HG03439 (cell line): Measurements from ENCODE around the gene DHRS4.
A peak's percentile ranks its signal among the peaks of the same experiment; 100 is the strongest.
"Not testable (repeated sequence)": the region's sequence is repeated elsewhere in the genome, so short reads cannot be mapped to it uniquely, and the experiment has no call there.

Source experiments
- ATAC-seq: cut with Tn5 transposase; IDR thresholded peaks from one replicate; pipeline ENCODE4 v1.9.1; 2021; ENCODE audit warnings: mild to moderate bottlenecking, moderate library complexity; ENCODE audit not compliant: unreplicated experiment

The DHRS4 gene

GRCh38 chr14:23939607-23940326 lies 13.8 kb upstream of the DHRS4 start:
- no peak for ATAC-seq

- ATAC-seq = no peak
Measured at GRCh38 chr14:23941230-23941629, 12.3 kb upstream of the DHRS4 start.

DNA sequence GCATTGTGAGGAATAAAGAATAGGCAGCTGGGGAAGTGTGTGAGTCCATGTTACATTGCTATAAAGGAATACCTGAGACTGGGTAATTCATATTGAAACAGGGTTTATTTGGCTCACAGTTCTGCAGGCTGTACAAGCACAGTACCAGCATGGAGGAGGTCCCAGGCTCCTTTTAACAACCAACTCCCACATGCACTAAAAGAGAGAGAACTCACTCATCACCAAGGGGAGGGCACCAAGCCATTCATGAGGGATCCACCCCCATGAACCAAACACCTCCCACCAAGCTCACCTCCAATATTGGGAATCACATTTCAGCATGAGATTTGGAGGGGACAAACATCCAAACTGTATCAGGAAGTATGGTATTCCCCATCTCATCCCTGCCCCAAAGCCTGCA lies 11.9 kb upstream of the DHRS4 start:
- ATAC-seq = no peak

DNA sequence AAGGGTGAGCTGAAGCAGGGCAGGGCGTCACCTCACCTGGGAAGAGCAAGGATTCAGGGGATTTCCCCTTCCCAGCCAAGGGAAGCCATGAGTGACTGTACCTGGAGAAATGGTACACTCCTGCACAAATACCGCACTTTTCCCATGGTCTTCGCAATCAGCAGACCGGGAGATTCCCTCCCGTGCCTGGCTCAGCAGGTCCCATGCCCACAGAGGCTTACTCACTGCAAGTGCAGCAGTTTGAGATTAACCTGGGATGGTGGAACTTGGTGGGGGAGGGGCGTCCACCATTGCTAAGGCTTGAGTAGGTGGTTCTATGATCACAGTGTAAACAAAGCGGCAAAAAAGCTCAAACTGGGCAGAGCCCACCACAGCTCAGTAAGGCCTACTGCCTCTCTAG lies 11.0 kb upstream of the DHRS4 start:
- no peak for ATAC-seq

GRCh38 chr14:23949069-23949468 lies 4.5 kb upstream of the DHRS4 start:
- ATAC-seq = not testable (repeated sequence)

GRCh38 chr14:23950411-23951135 lies 3.0 kb upstream of the DHRS4 start:
- no peak for ATAC-seq

DNA sequence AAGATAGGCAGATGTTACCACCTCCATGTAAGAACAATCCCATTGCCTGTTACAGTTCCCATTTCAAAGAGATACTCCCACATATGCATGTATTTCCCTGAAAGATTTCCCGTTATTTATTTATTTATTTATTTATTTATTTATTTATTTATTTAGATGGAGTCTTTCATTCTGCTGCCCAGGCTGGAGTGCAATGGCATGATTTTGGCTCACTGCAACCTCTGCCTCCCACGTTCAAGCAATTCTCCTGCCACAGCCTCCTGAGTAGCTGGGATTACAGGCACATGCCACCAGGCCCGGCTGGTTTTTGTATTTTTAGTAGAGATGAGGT lies 2.5 kb upstream of the DHRS4 start:
- not testable (repeated sequence) for ATAC-seq

DNA sequence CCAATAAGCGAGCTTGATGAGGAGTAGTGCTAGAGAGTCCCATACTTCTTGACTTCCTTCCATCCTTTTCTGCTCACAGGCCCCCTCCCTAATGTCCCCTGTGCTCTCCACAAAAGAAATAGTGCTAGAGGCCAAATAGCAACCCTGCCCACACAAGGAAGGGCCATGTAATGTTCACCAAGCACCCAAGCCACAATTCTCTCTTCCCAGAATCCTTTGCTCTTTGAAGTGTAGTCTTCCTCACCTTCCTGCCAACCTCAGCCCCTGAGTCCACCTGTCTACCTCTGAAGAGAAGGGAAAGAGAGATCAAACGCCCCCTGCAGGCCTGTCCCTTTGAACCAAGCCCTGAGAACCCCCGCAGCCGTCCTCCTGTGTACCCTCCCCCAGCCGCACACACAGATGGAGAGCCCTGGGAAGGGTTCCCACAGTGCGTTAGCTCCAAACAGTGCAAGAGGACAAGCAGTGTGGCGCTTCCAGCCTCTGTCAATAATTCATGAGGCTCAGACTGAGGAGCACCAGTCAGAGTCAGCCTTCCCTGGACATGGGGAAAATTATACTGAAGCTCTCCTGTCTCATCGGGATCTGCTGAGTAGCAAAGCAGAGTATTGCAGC lies 1.9 kb upstream of the DHRS4 start:
- ATAC-seq = no peak

GRCh38 chr14:23953116-23953463 lies 480 bp upstream of the DHRS4 start:
- ATAC-seq = not testable (repeated sequence)

- peak; percentile 8 for ATAC-seq
Measured at GRCh38 chr14:23954279-23954614, 677 bp downstream of the DHRS4 start.

GRCh38 chr14:23954965-23955364 lies 1.4 kb downstream of the DHRS4 start:
- ATAC-seq = not testable (repeated sequence)

- ATAC-seq = not testable (repeated sequence)
Measured at GRCh38 chr14:23955811-23956210, 2.2 kb downstream of the DHRS4 start.

- ATAC-seq = not testable (repeated sequence)
Measured at GRCh38 chr14:23957913-23958569, 4.5 kb downstream of the DHRS4 start.

- ATAC-seq = not testable (repeated sequence)
Measured at GRCh38 chr14:23960899-23961298, 7.3 kb downstream of the DHRS4 start.

GRCh38 chr14:23961704-23962103 lies 8.1 kb downstream of the DHRS4 start:
- not testable (repeated sequence) for ATAC-seq

DNA sequence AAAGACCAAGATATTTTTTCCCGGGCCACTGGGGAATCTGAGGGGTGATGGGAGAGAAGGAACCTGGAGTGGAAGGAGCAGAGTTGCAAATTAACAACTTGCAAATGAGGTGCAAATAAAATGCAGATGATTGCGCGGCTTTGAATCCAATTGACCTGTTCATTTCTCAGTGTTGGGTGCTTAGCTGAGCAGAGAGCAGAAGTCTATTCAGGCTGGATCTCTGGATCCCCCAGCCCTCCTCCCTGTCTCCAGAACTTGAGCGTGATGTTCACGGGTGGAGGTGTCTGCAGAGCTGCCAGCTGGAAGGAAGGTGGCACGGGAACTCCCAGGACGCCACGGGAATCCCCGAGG lies 15.5 kb downstream of the DHRS4 start:
- ATAC-seq = not testable (repeated sequence)

DNA sequence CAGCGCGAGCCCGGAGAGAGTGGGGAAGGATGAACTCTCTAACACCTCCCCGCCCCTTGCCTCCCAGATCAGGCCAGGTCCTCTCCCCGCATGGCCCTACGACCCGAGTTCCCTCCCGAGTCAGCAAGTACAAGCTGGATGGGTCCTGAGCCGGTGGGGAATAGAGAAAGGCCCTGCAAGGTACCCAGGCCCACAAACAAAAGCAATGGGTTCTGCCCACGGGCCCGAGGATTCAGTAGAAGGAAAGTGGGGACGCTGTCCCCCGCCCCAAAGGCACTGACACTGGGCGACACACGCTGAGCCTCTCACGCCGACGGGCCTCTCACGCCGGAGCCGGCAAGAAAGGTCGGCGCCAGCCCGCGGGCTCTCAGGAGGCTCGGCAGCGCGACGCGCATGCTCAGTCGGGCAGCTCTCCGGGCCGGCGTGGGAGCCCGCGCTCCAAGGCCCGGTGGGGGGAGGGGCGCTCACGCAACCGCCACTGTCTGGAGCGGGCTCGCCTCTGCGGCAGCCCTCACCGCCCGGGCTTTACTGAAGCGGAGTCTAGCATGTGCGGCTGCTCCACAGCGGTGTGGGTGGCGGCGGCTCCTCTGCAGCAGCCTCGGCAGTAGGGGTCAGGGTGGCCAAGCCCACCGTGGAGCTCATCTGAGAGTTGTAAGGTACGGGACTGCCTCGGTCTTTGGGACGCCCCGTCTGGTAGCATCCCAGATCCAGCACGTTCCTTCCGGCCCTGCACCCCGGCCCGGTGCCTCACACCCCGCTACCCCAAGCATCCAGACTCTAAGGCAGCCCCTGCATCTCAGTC lies 16.1 kb downstream of the DHRS4 start:
- peak; percentile 76 for ATAC-seq

DNA sequence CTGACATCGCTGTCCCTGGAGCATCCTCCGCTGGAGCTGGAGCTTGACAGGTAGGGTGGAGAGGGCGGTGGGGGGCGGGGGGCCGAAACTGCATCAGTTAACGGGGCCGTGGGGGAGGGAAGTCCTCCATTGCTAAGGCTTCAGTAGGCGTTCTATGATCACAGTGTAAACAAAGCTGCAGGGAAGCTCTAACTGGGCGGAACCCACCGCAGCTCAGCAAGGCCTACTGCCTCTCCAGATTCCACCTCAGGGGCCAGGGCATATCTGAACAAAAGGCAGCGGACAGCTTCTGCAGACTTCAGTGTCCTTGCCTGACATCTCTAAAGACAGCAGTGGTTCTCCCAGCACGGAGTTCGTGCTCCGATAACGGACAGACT lies 16.7 kb downstream of the DHRS4 start:
- not testable (repeated sequence) for ATAC-seq

- ATAC-seq = not testable (repeated sequence)
Measured at GRCh38 chr14:23973178-23973577, 19.6 kb downstream of the DHRS4 start.

DNA sequence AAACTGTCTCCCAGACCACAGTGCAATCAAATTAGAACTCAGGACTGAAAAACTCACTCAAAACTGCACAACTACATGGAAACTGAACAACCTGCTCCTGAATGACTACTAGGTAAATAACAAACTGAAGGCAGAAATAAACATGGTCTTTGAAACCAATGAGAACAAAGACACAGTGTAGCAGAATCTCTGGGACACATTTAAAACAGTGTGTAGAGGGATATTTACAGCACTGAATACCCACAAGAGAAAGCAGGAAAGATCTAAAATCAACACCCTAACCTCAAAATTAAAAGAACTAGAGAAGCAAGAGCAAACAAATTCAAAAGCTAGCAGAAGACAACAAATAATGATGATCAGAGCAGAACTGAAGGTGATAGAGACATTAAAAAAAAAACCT lies 20.5 kb downstream of the DHRS4 start:
- ATAC-seq = not testable (repeated sequence)

DNA sequence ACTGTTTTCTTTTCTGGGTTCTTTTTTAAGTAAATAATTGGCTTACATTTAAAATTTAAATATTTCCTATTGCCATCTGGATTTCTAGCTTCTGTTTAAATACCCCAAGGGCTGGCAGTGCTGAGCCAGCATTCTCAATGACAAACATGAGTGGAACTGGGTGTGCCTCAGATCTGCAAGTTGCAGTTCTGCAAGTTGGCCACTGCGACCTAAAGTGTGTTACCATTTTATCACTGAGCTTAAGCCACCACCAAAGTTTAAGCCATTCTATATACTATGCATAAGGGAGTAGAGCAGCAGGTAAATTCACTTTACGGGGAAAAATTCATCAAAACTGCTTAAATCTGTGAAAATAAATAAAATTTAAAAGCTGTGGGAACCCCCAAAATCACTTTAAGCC lies 23.6 kb downstream of the DHRS4 start:
- ATAC-seq = not testable (repeated sequence)
